Left renal pelvis (tissue), 4 donors: ENCODE measurements around the gene SCAMP5. TPM values are rescaled to one million over a fixed set of nuclear protein-coding genes. Genes with fewer than 3 reads are reported as not detected.

Source experiments
- DNase-seq, 4 donors: peaks; one replicate each; pipeline ENCODE4 v3.0.0-alpha.2; 2013; ENCODE audit warnings: low read depth in 4 of 4, low spot score in 3 of 4
- polyA plus RNA-seq, 4 donors: library from polyadenylated mRNA; unstranded; fragments of 120-200 nt; gene quantifications; one replicate each; pipeline ENCODE4 v1.2.1, GENCODE V29; 2013; ENCODE audit not compliant: insufficient read length in 4 of 4

SCAMP5 gene
- polyA plus RNA-seq, 4 donors, result 17.9 to 29.0 (median 20.8) TPM

GRCh38 chr15:74967670-74968069 is 27.7 kb upstream of the SCAMP5 start:
- no peak for DNase-seq

GRCh38 chr15:74976159-74976558 is 19.2 kb upstream of the SCAMP5 start:
- no peak for DNase-seq

- no peak for DNase-seq
Observed at GRCh38 chr15:74977599-74977998, 17.8 kb upstream of the SCAMP5 start.

- no peak for DNase-seq
Observed at GRCh38 chr15:74978077-74978476, 17.3 kb upstream of the SCAMP5 start.

GRCh38 chr15:74978503-74978902 is 16.9 kb upstream of the SCAMP5 start:
- DNase-seq, result no peak

- DNase-seq, result no peak
Observed at GRCh38 chr15:74982183-74982582, 13.2 kb upstream of the SCAMP5 start.

GRCh38 chr15:74983725-74984231 is 11.6 kb upstream of the SCAMP5 start:
- no peak for DNase-seq

- DNase-seq, result no peak
Observed at GRCh38 chr15:74988007-74988800, 7.2 kb upstream of the SCAMP5 start.

GRCh38 chr15:74989527-74989926 is 5.8 kb upstream of the SCAMP5 start:
- no peak for DNase-seq

GRCh38 chr15:74992619-74993018 is 2.7 kb upstream of the SCAMP5 start:
- no peak for DNase-seq

GRCh38 chr15:74994236-74994635 is 1.1 kb upstream of the SCAMP5 start:
- DNase-seq, result no peak

- no peak for DNase-seq
Observed at GRCh38 chr15:74994685-74995084, 678 bp upstream of the SCAMP5 start.

GRCh38 chr15:74995779-74996765 is 709 bp downstream of the SCAMP5 start:
- no peak for DNase-seq

GRCh38 chr15:74997141-74997540 is 1.8 kb downstream of the SCAMP5 start:
- DNase-seq, result no peak

GRCh38 chr15:74997543-74997942 is 2.2 kb downstream of the SCAMP5 start:
- no peak for DNase-seq

- no peak for DNase-seq
Observed at GRCh38 chr15:75001310-75001709, 5.9 kb downstream of the SCAMP5 start.

- DNase-seq, result no peak
Observed at GRCh38 chr15:75002398-75002797, 7.0 kb downstream of the SCAMP5 start.

GRCh38 chr15:75007216-75007615 is 11.9 kb downstream of the SCAMP5 start:
- DNase-seq, result no peak

GRCh38 chr15:75008221-75008625 is 12.9 kb downstream of the SCAMP5 start:
- no peak for DNase-seq

- no peak for DNase-seq
Observed at GRCh38 chr15:75008629-75009326, 13.4 kb downstream of the SCAMP5 start.

- DNase-seq, result no peak
Observed at GRCh38 chr15:75016431-75016830, 21.1 kb downstream of the SCAMP5 start.
